AG04449 (cell line): ENCODE results near the gene PLA2G2A.
"Not testable (repeated sequence)": the region's sequence is repeated elsewhere in the genome, so short reads cannot be mapped to it uniquely, and the experiment has no call there.

Experiments
- CTCF ChIA-PET: fragments of 350-600 bp; formaldehyde crosslinking; extraction: SDS; loops from one replicate; lab custom pipeline; 2021; ENCODE audit warnings: antibody characterized with exemption; lab: Yijun Ruan, JAX
- POLR2A ChIA-PET: fragments of 400-600, 350-600 bp; formaldehyde crosslinking; extraction: SDS; loops from one replicate; lab custom pipeline; 2020; ENCODE audit warnings: antibody characterized with exemption, inconsistent platforms; lab: Yijun Ruan, JAX
- DNase-seq: peaks from one replicate; pipeline ENCODE4 v3.0.0-alpha.2; 2010; ENCODE audit warnings: low read depth, low spot score
- H3K4me3 ChIP-seq: 2 replicates; pipeline ENCODE4 v1.5.1; 2011; ENCODE audit warnings: low read depth, mild to moderate bottlenecking, control low read depth, low read length
- CTCF ChIP-seq: IDR thresholded peaks from one replicate; pipeline ENCODE4 v1.5.1; 2011; ENCODE audit warnings: mild to moderate bottlenecking, moderate library complexity, low read length, control low read depth, inconsistent platforms; ENCODE audit not compliant: insufficient read depth; ENCODE audit errors: missing control alignments

Gene PLA2G2A

GRCh38 chr1:20009212-20009611 is 29.8 kb upstream of the PLA2G2A start:
- DNase-seq: no peak
- POLR2A ChIA-PET: no interaction called here
- H3K4me3 ChIP-seq: no peak overlapping the region
- CTCF ChIA-PET: no interaction called here
- TF ChIP-seq CTCF: no peak

GRCh38 chr1:20008391-20008841 is 29.0 kb upstream of the PLA2G2A start:
- ChIA-PET CTCF (no interaction called here), POLR2A (no interaction called here)
- TF ChIP-seq CTCF: no peak
- DNase-seq: no peak
- no peak overlapping the region for H3K4me3 ChIP-seq

- DNase-seq, H3K4me3 ChIP-seq, POLR2A ChIA-PET: not testable (repeated sequence)
- CTCF ChIA-PET: interaction anchor here (1.4 to 1.7 kb wide), 2 partner anchors 153 to 154 kb away, joined by 3 to 8 read pairs; no protein-coding TSS in a partner anchor
These were observed 19.4 kb upstream of the PLA2G2A start for GRCh38 chr1:19998823-19999222.

GRCh38 chr1:19990689-19991088 is 11.3 kb upstream of the PLA2G2A start:
- H3K4me3 ChIP-seq: no peak overlapping the region
- ChIA-PET POLR2A (no interaction called here), CTCF (interaction anchor here (1.9 kb wide), 1 partner anchor 162 kb away, joined by 6 read pairs; no protein-coding TSS in a partner anchor)
- DNase-seq: no peak
- no peak for TF ChIP-seq CTCF

- CTCF ChIA-PET, H3K4me3 ChIP-seq, POLR2A ChIA-PET, DNase-seq: not testable (repeated sequence)
These were observed 10.8 kb upstream of the PLA2G2A start for GRCh38 chr1:19990182-19990582.

GRCh38 chr1:19988267-19989006 is 9.0 kb upstream of the PLA2G2A start:
- no peak overlapping the region for H3K4me3 ChIP-seq
- no peak for TF ChIP-seq CTCF
- no peak for DNase-seq
- ChIA-PET CTCF (interaction anchor here (1.2 kb wide), 1 partner anchor 164 kb away, joined by 3 read pairs; no protein-coding TSS in a partner anchor), POLR2A (no interaction called here)

GRCh38 chr1:19987719-19988118 is 8.3 kb upstream of the PLA2G2A start:
- POLR2A ChIA-PET: no interaction called here
- CTCF ChIA-PET: no interaction called here
- no peak overlapping the region for H3K4me3 ChIP-seq
- DNase-seq: no peak
- TF ChIP-seq CTCF: no peak

GRCh38 chr1:19984409-19985016 is 5.1 kb upstream of the PLA2G2A start:
- H3K4me3 ChIP-seq, POLR2A ChIA-PET, DNase-seq: not testable (repeated sequence)
- CTCF ChIA-PET: interaction anchor here (1.2 kb wide), 1 partner anchor 9 kb away, joined by 4 read pairs; no protein-coding TSS in a partner anchor
